D341Med (cell line): ENCODE measurements around the gene BCR.

Experiments
- DNase-seq: peaks from one replicate; pipeline ENCODE4 v3.0.0; 2012; ENCODE audit warnings: low spot score

The BCR gene

GRCh38 chr22:23232094-23232905 lies 52.0 kb downstream of the BCR start:
- no peak for DNase-seq

- DNase-seq = no peak
Measured at GRCh38 chr22:23233084-23233531, 52.8 kb downstream of the BCR start.

- no peak for DNase-seq
Measured at GRCh38 chr22:23233752-23234408, 53.6 kb downstream of the BCR start.

DNA sequence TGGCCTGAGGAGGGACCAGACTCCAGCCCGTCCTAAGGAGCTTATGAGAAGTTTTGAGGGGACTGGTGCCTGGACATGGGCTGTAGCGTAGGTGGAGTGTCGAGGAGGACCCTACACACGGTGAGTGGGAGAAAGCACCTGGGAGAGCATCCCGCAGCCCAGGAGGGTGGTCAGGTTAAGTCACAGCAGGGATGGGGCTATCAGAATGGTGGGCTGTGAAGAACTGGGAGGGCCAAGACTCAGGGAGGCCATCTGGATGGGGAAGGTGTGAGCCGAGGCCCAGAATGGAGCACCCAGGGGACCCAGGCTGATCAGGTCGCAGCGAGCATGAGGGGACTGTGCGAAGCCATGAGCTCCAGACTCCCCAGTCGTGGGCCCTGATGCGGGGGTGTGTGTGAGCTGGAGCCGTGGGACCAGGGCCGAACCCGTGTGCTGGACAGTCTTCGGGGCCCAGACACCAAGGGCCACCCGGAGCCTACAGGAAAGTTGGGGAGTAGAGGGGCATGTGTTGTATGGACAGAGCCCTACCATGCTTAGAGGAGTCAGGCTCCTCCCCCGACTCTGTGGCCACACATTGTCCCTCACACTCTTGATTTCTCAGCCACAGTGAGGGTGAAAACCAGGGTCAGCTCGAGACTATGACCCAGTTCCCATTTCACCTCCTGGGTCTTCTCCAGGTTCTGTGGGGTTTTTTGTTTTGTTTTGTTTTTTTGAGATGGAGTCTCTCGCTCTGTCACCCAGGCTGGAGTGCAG lies 54.3 kb downstream of the BCR start:
- no peak for DNase-seq

GRCh38 chr22:23235425-23235824 lies 55.1 kb downstream of the BCR start:
- DNase-seq = no peak

DNA sequence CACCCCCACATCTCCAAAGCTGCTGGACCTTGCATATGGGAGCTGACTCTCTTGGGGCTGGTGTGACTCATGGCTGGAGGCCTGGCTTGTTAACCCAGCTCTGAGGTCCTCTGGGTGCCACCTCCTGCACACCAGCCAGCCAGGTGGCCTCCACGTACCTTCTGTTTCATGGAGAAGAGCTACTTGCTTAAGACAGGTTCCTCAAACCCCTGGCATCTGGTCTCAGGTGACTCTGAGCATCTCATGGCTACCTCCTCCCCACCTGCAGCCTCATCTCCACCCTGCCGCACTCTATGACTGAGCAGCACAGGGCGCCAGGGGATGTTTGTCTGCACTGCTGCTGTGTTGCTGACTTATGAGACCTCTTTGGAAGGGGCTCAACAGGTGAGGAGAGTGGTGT lies 55.7 kb downstream of the BCR start:
- no peak for DNase-seq

DNA sequence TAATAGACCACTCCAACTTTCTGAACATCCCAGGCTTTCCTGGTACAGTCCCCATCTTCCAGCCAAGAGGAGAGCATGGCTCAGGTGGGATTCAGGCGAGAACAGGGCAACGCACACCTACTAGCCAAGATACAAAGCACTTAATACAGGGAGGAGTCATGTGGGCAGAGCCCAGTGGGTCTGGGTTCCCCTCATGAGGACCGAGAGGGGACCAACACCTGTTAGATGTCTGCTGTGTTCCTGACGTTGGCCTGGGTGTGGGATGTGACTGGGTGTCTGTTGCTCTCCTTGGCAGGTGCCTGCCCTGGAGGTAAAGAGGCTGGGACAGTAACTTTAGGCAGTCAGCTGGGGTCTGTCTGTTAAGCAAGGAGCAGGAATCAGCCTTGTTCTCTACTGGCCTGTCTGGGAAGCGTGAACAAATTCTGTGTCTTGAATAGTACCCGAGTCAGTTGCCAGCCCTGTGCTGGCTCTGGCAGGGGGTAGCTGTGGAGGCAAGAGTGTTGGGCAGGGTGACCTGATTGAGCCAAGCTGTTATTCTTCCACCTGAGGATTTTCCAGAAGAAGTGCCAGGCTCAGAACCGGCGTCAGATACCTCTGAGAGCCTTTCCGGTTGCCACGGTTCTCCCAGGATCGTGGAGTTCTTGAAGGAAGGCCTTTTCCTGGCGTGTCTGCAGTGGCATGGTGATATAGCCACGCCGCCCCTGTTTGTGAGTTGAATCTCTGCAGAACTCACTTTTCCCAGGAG lies 56.3 kb downstream of the BCR start:
- no peak for DNase-seq

DNA sequence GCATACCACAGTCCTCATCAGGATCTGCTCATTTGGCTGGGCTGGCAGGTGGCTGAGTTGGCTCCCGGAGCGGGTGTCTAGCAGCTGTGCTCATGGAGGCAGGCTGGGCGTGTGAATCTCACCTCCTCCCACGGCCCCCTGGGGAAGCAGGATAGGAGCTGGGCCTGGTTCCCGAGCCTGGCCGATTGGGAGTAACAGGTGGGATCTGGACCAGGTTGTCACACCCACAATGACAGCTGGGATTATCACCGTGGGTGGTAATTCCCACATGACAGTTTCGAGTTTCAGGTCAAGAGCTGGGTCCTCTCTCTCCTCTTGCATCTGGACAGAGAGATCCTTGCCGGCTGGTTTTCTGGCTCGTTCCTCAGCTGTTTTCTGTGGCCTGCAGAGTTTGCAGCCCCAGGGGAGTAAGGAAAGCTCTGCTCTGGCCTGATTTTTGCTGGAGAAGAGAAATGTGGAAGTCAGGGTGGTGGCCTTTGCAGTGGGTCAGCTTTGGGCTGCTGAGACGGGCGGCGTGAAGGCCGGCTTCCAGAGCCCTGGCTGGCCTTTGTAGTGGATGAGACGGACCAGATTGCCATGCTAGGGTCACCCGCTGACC lies 57.0 kb downstream of the BCR start:
- peak; percentile 89 for DNase-seq

- no peak for DNase-seq
Measured at GRCh38 chr22:23237841-23238240, 57.5 kb downstream of the BCR start.

GRCh38 chr22:23238707-23239106 lies 58.4 kb downstream of the BCR start:
- DNase-seq = no peak

GRCh38 chr22:23239429-23239828 lies 59.1 kb downstream of the BCR start:
- DNase-seq = no peak

- peak; percentile 62 for DNase-seq
Measured at GRCh38 chr22:23240639-23241389, 60.5 kb downstream of the BCR start.

DNA sequence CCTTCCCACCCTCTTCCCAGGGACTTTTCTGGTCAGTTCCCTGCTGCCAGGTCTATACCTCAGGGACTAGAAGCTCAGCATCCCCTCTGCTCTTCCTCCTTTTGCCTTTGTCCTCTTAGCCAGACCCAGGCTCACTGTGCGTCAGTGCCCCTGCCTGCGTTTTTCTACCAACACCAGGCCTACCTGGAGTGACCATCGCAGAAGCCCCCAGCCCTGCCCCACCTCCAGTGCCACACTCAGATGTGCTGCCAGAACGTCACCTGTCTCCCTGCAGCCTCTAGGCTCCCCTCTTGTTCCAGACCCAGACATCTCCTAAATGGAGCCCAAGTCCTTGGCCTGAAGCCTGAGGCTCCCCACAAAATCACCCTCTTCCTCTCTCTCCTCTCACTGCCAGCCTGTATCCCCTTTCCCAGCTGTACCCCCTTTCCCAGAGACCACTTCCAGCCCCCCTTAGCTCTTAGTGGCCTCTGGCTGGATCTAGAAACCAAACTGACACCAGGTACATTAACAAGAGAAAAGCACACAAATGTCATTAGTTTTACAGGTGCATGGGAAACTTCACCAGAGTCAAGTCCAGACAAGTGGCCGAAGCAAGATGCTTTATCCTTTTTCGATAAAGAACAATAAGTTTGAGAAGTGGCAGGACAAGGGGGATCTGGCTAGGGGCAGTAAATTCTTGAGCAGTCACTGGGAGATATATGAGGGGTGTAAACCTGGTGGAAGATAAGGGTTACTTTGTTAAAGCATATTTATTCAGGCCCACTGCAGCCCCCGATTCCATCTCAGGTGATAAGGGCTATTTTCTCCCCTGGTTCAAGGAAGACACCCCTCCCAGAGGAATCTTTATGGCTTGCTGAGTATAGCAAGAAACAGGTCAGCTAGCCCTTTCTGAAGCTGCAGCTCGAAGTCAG lies 61.5 kb downstream of the BCR start:
- DNase-seq = no peak

GRCh38 chr22:23242473-23243001 lies 62.2 kb downstream of the BCR start:
- no peak for DNase-seq

- DNase-seq = no peak
Measured at GRCh38 chr22:23243006-23243573, 62.8 kb downstream of the BCR start.

- DNase-seq = no peak
Measured at GRCh38 chr22:23243859-23244689, 63.8 kb downstream of the BCR start.

DNA sequence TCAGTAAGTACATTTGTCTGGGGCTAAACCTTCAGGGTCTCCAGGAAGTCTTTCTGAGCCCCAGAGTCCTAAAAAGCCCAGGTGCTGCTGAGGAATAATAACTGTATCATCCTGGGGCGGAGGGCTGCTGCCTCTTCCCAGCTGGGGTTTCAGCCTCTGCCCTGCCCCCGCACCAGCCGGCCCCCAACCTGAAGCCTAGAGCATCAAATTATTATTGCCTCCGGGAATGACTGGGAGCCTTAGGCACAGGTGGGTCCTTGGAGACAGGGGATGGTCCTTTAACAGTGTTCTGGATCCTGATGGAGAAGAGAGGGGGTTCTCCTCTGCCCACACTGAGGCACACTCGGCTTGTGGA lies 64.4 kb downstream of the BCR start:
- DNase-seq = no peak

- no peak for DNase-seq
Measured at GRCh38 chr22:23245045-23245798, 64.9 kb downstream of the BCR start.
